HG03108 (cell line): ENCODE measurements around the gene SATB1.

Experiments
- ATAC-seq: cut with Tn5 transposase; IDR thresholded peaks from one replicate; pipeline ENCODE4 v1.9.1; 2021; ENCODE audit warnings: moderate library complexity; ENCODE audit not compliant: unreplicated experiment

SATB1 gene

DNA sequence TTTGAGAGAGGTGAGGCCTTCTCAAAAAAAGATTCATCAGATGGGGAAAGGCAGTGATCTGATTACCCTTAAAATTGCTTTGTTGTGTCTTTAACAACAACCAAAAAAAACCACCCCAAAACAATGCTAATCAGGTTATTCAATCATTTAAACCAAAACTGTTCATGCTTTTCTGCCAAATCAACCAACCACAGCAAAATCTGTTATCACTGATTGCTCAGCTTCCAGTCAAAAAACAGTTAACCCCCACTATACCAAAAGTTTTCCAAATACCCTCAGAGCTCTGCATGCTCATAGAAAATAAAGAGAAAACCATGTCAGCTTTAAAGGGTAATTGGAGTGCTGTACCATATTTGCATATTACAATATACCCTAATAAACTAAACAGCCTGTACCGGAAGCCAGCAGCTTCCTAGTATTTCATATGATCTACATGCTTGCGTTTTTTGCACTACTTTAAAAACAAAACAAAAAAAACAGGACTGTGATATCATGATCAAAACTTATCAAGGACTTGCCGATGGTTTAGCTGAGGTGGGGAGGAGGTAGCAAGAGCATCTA is 22.8 kb downstream of the SATB1 start:
- ATAC-seq, result no peak

DNA sequence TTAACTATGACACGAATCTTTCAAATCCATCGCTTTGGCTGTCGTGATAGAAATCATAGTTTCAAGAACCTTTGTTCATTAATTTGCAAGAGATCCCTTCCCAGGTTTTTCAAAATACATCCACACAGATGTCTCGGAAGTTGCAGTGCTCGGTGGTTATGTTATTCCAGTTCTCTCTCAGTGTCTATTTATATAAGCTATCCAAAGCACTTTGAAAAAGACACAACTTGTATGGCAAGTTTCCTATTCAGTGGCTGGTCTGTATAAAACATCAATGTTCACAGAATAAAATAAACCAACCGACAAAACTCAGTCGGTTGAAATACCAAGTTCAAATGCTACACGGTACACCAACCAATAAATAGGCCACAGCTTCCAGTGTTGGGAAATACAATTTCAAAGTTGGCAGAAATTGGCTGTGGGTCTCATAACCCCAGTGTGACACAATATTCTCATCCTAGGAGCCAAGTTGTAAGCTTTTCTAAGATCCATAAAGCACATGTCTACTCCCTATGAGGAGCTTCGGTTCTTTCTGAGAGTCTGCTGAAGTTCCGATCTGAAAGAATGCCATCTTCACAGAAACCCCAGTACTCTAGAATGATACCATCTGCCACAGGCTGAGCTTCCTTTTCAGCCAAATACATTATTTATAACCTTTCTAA is 23.7 kb downstream of the SATB1 start:
- ATAC-seq, result no peak

DNA sequence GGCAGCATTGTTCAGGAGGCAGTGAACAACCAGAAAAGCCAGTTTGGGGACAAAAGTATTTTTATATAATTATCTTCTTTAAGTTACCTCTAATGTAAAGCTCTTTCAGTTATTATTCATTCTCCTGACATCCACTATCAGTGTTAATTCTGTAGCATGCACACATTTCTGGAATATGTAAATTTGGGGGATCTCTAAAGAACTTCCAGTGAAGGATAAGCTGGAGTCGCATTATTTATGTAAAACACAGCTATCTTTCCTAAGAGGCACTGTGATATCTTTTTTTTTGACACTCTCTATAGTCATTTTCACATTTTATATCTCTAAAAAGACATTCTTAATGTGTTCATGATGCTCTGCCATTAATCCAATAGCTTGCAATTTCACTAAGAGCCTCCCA is 26.7 kb downstream of the SATB1 start:
- ATAC-seq, result no peak

DNA sequence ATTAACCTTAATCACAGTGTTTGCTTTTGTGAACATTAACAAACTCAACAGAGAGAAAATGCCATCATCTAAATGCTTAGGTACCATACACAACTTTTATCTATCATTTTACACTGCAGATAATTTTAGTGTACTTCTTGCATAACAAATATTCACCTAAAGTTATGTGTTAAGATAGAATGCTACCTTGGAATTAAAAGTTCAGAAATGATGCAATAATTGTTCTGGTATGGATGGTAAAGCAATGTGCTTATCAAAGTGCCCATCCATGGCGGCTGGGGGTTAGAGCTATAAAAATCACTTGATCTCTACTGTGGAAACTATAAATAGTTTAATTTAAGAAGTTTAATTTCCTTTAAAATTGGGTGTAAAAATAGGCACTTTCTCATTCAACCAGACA is 28.7 kb downstream of the SATB1 start:
- no peak for ATAC-seq

DNA sequence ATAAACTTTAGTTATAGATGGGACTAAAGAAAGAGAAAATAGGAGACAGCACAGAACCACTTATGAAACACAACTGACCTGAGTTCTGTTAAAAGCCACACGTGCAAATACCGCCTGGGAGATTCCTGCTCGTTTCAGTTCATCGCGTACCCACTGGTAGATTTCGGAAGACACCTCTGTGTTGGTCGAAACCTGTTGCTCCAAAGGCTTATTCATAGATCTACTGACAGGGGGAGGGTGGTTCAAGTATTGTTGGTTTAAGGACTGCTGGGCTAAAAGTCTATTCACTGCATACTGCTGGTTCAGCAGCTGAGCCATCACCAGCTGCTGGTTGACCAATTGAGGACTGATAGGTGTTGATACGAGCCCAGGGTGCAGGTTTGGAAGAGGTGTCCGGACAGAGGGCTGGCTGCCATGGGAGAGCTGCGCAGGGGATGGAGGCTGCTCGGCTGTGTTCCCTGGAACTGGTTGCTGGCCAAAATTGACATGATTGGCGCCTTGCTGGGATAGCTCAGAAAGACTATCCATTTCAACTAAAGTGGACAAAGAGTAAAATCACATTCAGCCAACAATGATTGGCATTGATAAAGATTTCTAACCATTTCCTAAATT is 30.6 kb downstream of the SATB1 start:
- no peak for ATAC-seq

DNA sequence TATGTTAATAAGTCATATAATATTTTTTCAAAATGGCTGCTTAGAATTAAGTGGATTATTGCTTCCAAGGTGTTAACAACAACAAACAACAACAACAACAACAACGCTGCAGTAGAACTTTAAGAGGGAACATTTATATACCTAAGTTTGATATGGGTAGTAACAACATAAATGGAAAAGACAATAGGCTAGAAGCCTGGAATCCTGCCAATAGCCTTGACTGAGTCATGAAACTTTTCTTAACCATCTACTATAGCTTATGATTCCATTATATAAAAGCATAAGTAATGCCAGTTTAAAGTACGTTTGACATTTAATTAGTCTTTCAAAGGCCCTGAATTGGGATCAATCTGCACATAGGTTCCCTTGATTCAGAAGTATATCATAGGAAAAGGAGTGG is 31.2 kb downstream of the SATB1 start:
- no peak for ATAC-seq

DNA sequence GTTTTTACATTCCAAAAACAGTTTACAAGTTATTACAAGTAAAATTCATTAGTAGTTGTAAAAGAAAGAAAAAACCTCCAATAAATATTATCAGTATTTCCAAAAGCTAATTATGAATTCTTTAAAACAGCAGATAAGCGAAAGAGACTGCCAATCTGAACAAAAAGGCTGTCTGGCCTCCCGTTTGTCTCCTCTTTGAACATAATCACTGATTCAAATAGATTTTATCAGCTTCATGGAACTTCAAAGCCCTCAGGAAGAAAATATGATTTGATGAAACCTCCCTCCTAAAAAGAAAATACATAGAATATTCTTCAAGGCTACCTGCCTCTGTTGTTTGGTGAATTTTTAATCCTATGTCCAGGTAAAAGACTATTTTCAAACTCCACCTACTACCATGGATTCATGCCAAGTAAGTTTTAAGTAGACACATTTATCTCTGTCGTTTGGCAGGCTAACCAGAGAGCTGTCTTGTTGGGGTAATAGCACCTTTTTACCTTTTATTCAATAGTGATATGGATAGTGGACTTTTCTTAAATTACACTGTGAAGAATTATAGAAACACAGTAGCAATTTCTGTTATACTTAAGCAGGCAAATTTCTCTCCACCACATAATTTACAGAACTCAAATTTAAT is 35.0 kb downstream of the SATB1 start:
- no peak for ATAC-seq

DNA sequence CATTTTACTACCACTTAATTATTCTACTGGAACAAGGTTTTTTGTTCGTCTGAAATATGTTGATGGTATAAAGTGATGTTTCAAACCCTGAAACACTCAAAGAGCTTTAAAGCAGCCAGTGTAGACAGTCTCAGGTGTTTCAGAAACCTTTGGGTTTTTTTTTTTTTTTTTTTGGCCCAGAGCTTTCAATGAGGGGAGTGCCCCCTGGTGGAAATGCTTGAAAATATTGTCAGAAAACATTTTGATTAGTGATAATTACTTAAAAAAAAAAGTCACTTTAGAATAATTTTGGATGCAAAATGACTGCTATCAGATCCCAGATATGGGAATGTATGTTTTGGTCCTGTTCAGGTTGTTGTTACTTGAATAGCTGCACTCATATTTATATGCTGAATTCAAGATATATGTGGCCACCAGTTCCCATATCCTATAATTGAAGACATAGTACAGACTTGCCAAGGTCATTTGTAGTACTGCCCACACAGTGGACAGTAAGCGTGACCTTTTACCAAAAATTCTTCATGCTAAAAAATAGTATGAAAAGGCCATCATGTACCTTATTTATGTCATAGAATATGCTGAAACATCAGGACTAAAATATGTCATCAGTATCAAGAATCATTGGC is 35.9 kb downstream of the SATB1 start:
- no peak for ATAC-seq

DNA sequence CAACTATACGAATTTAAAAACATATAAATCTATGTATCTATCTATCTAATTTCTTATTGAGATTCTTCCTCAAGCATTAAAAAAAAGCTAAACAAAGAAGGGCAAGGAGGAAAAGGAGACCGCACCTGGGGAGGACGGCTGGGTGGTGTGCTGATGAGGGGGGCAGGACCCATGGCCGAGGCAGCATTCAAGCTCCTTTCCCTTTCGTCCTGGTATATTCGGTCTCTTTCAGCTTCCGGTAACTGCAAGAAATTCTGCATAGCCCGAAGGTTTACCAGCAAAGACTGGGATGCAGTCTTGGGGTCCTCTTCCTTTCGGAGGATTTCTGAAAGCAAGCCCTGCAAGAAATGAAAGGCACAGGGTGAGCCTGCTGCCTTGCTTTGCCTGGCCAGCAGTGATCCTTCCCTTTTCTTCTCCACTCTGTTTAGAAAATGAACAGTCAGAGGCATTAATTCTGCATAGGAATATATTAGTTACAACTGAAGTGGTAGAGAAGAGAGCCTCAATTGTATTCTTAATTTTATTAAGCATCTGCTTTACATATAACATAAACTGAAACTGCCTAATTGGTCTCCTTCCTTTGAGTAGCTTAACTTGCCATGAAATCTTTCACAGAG is 38.8 kb downstream of the SATB1 start:
- no peak for ATAC-seq

DNA sequence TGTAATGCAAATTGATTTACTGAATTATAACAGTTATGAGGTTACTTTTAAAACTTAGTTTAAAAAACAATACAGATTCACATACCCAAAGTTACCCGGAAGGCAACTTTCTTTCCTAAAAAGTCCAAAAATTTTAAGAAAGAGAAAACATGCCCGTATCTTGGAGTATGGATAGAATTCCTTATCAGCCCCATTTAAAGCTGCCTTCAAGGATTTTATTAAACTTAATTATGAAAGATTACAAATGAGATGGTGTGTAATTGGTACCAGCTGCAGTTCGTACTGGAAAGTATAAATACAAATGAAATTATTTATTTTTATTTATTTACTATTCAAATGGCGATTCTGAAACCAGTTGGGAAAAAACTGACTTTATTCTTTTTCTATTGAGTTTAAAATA is 39.4 kb downstream of the SATB1 start:
- no peak for ATAC-seq

DNA sequence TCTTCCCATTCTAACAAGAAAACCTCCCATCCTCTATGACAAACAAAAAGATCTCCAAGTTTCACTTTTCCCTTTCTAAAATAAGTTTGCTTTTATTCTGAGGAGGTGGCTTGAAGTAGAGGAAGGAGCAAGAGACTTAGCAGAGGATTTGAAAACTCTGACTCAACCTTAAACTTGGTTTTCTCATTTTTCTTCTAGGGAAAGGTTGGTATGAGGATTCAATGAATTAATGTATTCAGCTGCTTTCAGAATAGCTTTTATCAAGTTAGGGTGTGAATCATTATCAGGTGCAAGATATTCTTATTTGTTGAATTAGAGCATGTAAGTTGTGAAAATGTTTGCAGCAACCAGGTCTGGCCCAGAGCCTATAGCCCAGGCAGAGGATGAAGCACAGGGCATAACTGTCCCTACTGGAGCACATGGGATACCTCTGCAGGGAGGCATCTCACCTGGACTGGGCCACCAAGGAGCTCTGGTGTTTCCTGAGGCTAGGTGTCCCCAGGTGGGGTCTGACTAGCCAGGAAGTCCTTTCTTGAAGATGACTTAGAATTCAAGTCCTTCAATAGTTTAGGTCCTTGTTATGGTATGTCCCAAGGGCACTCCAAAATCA is 42.3 kb downstream of the SATB1 start:
- no peak for ATAC-seq

DNA sequence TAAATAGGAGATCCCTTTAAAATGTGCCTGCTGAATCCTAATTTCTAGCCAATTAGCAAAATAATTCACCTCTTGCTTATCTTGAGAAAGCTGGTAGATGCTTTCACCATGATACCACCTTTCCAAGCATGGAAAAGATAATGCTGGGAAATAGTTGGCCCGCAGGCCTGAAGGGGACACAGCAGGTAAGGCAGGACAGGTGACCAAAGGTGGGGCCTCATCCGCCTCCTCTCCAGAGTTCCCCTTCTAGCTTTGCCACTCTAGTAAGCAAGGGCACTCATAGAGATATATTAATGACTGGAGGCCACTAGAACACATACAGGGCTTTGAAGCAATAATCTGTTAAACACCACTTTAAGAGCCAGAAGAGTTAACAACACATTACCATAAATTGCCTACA is 45.5 kb downstream of the SATB1 start:
- ATAC-seq, result no peak

DNA sequence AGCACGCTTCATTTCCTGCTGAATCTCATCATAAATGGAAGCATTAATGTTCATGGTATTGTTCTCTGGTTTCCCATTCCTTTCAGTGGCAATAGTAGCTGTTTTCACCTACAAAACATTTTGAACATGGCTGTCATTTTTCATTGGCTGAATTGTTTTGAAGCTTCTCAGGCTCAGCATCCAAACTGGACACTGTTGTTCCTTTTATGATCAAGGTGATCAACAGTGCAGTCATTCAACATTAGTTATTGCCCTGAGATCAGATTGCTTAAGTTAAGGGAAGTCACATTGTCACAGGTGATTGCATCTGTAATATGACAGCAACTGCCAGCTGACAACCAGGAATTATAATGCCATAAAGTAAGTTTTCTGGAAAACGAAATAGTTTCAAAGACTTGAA is 46.9 kb downstream of the SATB1 start:
- ATAC-seq, result no peak

DNA sequence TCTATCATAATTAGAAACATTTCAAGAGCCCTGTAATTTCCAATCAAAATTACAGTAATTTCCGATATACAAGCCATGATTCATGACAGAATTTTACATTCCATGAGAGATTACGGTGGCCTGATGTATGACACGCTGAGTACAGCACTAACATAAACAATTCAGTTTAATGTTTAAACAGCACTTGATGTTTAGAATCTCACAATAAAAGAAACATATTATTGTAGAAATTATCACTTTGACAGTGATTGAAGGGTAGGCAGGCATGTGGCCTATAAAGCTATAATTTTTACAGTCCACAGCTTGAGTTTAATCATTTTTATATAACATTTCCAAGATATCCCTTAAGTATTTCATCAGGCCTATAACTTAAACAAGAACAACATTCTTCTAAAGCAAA is 48.5 kb downstream of the SATB1 start:
- no peak for ATAC-seq

DNA sequence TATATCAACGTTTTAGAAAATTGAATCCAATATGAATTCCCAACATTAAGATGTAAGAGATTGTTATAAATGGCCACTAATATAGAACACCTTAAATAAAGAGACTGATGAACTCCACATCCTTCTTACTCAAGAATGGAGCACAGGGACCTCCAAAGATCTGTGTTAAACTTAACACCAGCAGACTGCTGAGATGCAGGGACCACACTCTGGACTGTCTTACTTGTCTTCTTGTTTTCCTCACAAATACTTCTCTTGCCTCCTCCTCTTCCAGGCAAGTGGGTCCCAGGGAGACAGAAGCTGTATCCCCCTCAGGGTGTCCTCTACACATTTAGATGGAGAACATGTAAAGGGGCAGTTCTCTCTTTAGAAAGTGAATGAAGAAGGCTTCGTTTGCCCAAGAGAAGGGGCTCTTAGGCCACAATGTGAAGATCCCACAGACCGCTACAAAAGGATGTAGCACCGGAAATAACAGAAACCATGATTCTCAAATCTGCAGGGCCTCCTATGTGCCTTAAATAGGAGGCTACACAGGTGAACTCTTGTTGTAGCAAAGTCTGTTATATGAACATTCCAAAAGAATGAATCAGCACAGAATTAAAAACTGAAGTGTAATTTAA is 52.2 kb downstream of the SATB1 start:
- no peak for ATAC-seq

DNA sequence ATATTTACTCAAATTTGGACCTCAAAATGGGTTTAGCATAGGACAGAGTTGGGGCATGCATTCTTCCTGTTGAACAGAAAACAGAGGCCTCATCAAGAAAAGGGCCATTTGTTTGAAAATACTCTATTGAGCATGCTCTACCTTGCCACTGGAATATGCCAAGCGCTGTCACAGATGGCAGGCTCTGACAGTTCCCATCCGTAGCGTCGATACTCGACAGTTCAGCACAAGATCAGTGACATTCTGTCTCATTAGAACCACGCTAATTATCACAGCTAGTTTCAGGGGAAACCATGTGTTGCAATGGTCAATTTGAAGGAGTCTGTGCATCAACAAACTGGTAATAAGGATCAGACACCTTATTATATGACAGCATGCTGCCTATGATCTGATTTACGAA is 54.5 kb downstream of the SATB1 start:
- no peak for ATAC-seq

DNA sequence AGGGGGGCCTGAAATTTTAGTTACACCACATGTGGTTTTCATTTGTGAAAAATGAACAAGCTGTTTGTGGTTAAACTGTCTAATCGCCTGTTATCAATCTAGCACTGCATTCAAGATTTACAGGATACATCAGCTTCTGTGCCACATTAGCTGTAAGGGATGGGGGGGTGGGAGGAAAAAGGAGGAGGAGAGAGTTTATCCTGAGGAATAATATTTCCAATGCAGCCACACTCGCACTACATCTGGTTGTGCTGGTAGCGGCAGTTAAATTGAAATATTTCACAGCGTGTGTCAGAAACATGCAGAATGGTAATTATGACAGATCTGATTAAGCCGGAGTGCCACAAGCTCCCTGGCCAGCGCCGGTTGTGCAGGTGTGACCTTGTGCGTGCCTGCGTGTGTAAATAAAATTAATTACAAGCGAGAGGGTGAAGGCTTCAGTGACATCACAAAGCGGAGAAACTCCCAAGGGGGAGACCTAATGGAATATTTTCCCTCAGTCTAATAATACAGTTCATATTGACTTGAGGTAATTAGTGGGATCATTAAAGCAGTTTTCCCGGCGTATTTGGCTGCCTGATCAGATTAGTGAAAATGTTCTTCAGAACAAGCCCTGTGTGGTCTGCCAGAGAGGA is 55.5 kb downstream of the SATB1 start:
- ATAC-seq, result no peak

DNA sequence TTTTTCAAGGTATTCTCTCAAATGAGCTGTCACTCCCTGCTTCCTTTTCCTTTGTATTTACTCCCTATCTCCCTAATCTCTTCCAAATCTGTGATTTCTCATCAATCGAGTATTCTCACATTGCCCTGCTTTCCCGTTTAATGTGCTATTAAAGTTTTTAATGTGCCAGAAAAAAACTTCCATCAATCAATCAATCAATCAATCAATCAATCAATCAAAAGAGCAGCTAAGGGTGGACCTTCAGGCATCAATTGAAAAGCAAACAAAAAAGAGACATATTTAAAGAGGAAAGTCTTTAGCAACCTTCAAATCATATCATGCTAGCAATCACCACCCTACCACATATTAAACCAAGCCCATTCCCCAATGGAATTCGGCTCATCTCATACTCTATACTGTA is 58.9 kb downstream of the SATB1 start:
- no peak for ATAC-seq

DNA sequence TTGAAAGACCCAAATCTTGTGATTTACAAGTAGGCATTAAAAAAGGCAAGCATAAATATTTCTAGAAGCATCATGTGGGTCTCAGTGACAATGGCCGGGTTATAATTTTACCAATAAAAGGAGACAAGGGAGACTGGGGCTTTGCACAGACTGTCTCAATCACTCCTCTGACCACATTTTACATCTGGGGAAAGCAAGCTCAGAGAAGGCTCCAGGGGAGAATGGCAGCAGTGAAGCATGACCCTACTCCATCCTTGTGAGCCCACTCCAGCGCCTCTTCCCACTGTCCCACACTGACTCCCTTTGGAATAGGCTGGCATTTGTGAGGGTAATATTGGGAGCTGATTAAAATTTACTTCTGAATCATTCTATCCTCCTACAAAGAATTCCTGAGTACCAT is 61.8 kb downstream of the SATB1 start:
- ATAC-seq, result no peak

DNA sequence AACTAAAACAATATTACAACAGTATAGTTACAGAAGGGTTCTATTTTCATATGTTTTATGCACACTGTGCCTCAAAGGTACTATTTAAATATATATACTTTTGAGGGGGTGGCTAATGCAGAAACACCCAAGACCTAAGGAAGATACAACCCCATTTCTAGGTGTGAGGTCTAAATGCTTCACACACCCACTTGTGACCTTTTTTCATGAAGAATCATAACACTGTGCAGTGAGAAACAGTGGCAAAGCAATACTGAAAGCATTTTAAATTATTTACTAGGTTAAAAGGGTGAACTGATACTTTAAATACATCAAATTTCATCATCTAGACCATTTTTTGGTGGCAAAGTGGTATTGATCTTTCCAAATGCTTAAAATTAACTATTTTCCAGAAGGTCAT is 67.4 kb downstream of the SATB1 start:
- ATAC-seq, result no peak
